Neural cell (in vitro differentiated cells): ENCODE measurements around the gene KRTAP5-9.

Experiments
- CTCF ChIP-seq: fragments of 450-650 bp; IDR thresholded peaks from 2 replicates; pipeline ENCODE4 v1.5.1; 2014; ENCODE audit warnings: antibody characterized with exemption, mild to moderate bottlenecking, moderate library complexity; ENCODE audit not compliant: poor library complexity, severe bottlenecking
- EZH2 ChIP-seq: fragments of 200-600, 300-800 bp; shearing (Covaris generic), sonication (generic); IDR thresholded peaks from 2 replicates; pipeline ENCODE4 v1.6.1; 2014; ENCODE audit warnings: antibody characterized with exemption, low read length, borderline replicate concordance, mild to moderate bottlenecking; ENCODE audit not compliant: insufficient read depth, poor library complexity, severe bottlenecking
- POLR2AphosphoS5 ChIP-seq: IDR thresholded peaks from 2 replicates; pipeline ENCODE4 v1.6.1; 2012
- RAD21 ChIP-seq: fragments of 450-650 bp; conservative IDR thresholded peaks from 2 replicates; pipeline ENCODE4 v1.6.1; 2014; ENCODE audit warnings: antibody characterized with exemption, mild to moderate bottlenecking, moderate library complexity
- TAF1 ChIP-seq: IDR thresholded peaks from 2 replicates; pipeline ENCODE4 v1.6.1; 2012; ENCODE audit warnings: low read depth

DNA sequence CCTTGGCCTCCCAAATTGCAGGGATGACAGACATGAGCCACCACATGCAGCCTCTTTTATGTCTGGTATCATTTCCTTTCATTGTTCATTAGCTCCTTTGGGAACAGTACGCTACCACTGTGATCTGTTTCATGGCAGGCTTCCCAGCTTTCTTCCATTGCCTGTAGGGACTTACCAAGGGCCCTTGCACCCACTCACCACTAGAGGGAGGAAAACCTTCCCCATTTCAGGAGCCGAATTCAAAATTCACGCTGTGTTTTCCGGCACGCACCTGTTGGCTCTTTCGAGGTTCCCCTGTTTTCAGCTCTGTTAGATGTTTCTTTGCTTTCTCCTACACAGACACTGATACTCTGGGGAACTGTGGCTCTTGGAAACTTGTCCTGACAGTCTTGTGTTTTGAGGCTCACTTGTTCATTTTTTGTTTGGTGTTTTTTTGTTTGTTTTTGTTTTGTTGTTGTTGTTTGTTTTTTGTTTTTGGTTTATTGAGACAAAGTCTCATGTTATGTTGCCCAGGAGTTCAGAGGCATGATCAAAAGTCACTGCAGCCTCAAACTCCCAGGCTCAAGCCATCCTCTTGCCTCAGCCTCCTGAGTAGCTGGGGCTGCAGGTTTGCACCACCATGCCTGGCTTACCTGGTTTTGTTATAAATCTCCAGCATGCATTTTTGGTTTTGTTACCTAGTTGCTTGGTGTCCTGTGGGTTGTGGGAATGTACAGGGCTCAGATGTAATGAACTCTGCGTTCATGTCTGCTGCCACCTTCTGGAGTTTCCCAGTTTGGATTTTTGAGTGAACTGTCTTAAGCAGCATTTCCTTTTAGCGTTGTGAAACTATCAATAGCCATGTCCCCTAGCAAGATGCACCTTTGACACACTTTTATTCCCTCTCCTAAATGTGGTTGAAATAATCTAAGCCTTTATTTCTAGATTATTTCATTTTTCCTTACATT is 32.1 kb downstream of the KRTAP5-9 start:
- TF ChIP-seq RAD21 (no peak), CTCF (peak; percentile 45), POLR2AphosphoS5 (no peak), EZH2 (no peak), TAF1 (no peak)
